Measurements from ENCODE around the gene LARGE1. TPM values are rescaled to one million over a fixed set of nuclear protein-coding genes. Genes with fewer than 3 reads are reported as not detected.

Gene LARGE1
- total RNA-seq, 1 donor from 2014 or later, result 29.5 TPM

DNA sequence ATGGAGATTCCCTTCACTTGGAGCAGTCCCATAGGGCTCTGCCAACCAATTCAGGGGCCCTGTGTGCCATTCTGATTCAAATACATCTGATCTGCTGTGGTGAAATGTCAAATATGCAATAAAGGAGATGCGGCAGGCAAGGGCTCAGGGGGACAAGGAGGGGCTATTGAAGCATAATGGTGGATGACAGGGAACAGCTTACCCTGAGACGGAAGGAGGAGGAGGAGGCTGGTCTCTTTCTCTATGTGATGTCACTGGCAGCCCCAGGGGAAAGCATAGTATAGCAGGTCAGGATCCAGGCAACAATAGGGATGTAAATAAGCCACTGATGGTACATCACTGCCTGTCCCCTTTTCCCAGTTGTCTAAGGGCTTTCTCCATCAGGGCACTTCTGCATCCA, 511.2 kb downstream of the LARGE1 start:
- DNase-seq (ENCODE audit: extremely low spot score in 2 of 2), result no peak
- Histone ChIP-seq H3K4me1 (no peaks in the 10 kb centered on the region), H3K36me3 (no peaks in the 10 kb centered on the region), H3K27me3 (no peaks in the 10 kb centered on the region), H3K9me3 (no peaks in the 10 kb centered on the region), H3K4me3 (no peak overlapping the region), H3K27ac (no peak overlapping the region)
- intact Hi-C loops (cut with DNase I), result no loop called here
- TF ChIP-seq, protein P1, sequence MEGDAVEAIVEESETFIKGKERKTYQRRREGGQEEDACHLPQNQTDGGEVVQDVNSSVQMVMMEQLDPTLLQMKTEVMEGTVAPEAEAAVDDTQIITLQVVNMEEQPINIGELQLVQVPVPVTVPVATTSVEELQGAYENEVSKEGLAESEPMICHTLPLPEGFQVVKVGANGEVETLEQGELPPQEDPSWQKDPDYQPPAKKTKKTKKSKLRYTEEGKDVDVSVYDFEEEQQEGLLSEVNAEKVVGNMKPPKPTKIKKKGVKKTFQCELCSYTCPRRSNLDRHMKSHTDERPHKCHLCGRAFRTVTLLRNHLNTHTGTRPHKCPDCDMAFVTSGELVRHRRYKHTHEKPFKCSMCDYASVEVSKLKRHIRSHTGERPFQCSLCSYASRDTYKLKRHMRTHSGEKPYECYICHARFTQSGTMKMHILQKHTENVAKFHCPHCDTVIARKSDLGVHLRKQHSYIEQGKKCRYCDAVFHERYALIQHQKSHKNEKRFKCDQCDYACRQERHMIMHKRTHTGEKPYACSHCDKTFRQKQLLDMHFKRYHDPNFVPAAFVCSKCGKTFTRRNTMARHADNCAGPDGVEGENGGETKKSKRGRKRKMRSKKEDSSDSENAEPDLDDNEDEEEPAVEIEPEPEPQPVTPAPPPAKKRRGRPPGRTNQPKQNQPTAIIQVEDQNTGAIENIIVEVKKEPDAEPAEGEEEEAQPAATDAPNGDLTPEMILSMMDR (IDR thresholded peaks at IDR 0.05), result no peak
- TF ChIP-seq POLR2A (IDR thresholded peaks at IDR 0.05) (no peak), POLR2AphosphoS5 (IDR thresholded peaks at IDR 0.05; ENCODE audit: insufficient read depth in 1 of 2, low read depth in 1 of 2) (no peak)

DNA sequence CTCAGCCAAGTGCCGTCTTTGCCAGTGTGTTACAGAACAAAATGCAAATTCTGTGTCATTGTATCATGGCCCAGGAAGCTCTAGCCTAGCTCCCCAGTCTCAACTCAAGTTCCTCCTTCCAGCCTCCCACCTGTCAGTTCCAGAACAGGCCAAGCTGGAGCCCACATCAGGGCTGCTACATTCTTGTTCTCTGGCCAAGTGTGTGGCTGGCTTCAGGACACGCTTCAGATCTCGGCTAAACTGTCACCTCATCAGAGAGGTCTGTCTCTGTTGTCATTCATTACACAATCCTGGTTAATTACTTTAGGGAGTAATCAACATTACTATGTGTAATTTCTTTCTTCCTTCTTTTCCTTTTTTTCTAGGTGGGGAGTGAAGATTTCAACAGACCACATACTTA, 515.1 kb downstream of the LARGE1 start:
- no peaks in the 10 kb centered on the region for H3K36me3 ChIP-seq
- H3K4me1 ChIP-seq, result no peaks in the 10 kb centered on the region
- TF ChIP-seq, protein P1 (IDR thresholded peaks at IDR 0.05), result no peak
- TF ChIP-seq POLR2A (IDR thresholded peaks at IDR 0.05), result no peak
- no peak for TF ChIP-seq POLR2AphosphoS5 (IDR thresholded peaks at IDR 0.05; ENCODE audit: insufficient read depth in 1 of 2, low read depth in 1 of 2)
- DNase-seq (ENCODE audit: extremely low spot score in 2 of 2), result no peak
- H3K27ac ChIP-seq, result no peak overlapping the region
- H3K9me3 ChIP-seq, result no peaks in the 10 kb centered on the region
- no peak overlapping the region for H3K4me3 ChIP-seq
- intact Hi-C loops (cut with DNase I), result no loop called here
- H3K27me3 ChIP-seq, result no peaks in the 10 kb centered on the region

DNA sequence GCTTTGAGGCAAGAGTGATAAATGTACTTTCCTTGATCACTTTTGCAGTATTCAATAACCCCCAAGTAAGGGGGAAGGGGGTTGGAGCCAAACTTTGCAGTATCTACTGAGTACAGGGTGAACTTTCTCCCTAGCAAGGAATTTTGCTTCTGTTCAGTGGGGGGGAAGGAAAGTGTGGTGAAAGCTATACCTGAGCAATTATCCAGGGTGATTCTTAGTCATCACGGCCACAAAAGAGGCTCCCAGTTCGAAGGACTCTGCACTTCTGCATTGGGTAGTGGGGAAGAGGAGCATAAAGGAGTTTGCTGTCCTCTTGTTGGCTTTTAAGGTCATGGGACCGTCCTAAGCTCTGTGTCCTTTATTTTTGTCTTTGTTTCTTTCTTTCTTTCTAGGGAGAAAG, 515.6 kb downstream of the LARGE1 start:
- Histone ChIP-seq H3K9me3 (no peaks in the 10 kb centered on the region), H3K36me3 (no peaks in the 10 kb centered on the region), H3K27me3 (no peaks in the 10 kb centered on the region), H3K4me1 (no peaks in the 10 kb centered on the region), H3K27ac (no peak overlapping the region), H3K4me3 (no peak overlapping the region)
- intact Hi-C loops (cut with DNase I), result no loop called here
- TF ChIP-seq, protein P1 (IDR thresholded peaks at IDR 0.05), result no peak
- no peak for TF ChIP-seq POLR2AphosphoS5 (IDR thresholded peaks at IDR 0.05; ENCODE audit: insufficient read depth in 1 of 2, low read depth in 1 of 2)
- no peak for TF ChIP-seq POLR2A (IDR thresholded peaks at IDR 0.05)
- no peak for DNase-seq (ENCODE audit: extremely low spot score in 2 of 2)

DNA sequence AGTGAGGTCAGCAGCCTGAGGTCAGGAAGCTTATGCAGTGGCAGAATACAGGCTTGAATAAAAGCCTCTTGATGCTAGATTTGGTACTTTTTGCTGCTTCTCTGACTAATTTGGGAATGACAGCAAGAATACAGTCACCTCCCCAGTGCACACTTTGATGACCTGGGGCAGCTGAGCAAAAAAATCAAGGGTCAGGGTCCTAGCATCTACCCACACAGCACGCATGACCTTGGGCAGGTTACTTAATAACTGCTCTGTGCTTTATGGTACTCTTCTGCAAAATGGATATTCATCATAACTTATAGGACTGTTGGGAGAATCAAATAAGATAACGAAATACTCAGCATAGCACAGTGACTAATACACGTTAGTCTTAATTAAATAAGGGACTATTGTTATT, 518.0 kb downstream of the LARGE1 start:
- no peak for DNase-seq (ENCODE audit: extremely low spot score in 2 of 2)
- H3K27ac ChIP-seq, result no peak overlapping the region
- H3K36me3 ChIP-seq, result no peaks in the 10 kb centered on the region
- intact Hi-C loops (cut with DNase I), result no loop called here
- no peaks in the 10 kb centered on the region for H3K4me1 ChIP-seq
- no peaks in the 10 kb centered on the region for H3K9me3 ChIP-seq
- TF ChIP-seq POLR2AphosphoS5 (IDR thresholded peaks at IDR 0.05; ENCODE audit: insufficient read depth in 1 of 2, low read depth in 1 of 2) (no peak), POLR2A (IDR thresholded peaks at IDR 0.05) (no peak)
- TF ChIP-seq, protein P1 (IDR thresholded peaks at IDR 0.05), result no peak
- no peak overlapping the region for H3K4me3 ChIP-seq
- no peaks in the 10 kb centered on the region for H3K27me3 ChIP-seq

DNA sequence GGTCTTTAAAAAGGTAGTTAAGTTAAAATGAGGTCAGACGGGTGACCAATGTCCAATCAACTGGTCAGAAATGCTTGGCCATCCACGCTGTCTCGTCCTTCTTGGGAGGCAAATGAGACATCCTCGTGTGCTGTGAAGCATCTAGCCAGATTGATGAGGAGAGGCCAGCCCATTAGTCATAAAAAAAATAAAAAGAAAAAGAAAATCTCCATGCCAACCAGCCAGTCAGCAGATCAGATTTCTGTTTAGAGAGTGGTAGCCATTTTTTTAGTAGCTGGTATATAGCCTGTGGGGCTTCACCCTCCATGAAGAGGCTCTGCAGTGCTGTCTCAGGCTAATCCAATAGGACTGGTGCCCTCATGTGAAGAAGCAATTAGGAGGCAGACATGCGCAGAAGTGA, 519.0 kb downstream of the LARGE1 start:
- H3K27me3 ChIP-seq, result no peaks in the 10 kb centered on the region
- TF ChIP-seq, protein P1 (IDR thresholded peaks at IDR 0.05), result no peak
- TF ChIP-seq POLR2AphosphoS5 (IDR thresholded peaks at IDR 0.05; ENCODE audit: insufficient read depth in 1 of 2, low read depth in 1 of 2), result no peak
- no peak for TF ChIP-seq POLR2A (IDR thresholded peaks at IDR 0.05)
- DNase-seq (ENCODE audit: extremely low spot score in 2 of 2), result no peak
- intact Hi-C loops (cut with DNase I), result no loop called here
- no peaks in the 10 kb centered on the region for H3K36me3 ChIP-seq
- H3K4me1 ChIP-seq, result no peaks in the 10 kb centered on the region
- no peak overlapping the region for H3K27ac ChIP-seq
- H3K4me3 ChIP-seq, result no peak overlapping the region
- H3K9me3 ChIP-seq, result no peaks in the 10 kb centered on the region
